ENCODE data around the gene COPG2.

Gene COPG2

DNA sequence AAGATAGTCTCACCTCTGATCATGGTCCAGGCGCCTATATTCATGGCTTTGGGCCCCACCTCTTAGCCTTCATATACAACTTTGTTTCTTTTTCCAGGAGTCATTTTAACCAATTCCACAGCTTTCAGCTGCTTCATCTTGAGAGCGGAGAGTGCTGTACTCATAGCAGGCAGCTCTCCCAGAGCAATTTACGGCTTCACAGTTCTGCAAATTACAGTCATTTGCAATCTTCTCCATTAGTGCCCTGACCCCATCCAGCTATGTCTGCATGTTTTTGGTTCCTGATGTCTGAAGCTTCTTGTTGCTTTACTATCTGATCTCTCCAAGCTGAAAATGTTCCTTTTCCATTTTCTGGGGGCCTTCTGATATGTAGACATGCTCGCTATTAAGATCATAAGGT is 194.7 kb downstream of the COPG2 start:
- H3K27ac ChIP-seq = no peak overlapping the region
- H3K9me3 ChIP-seq = no peaks in the 10 kb centered on the region
- H3K27me3 ChIP-seq = no peaks in the 10 kb centered on the region
- H3K4me3 ChIP-seq (ENCODE audit: low read depth in 1 of 2, low read length in 1 of 2) = no peak overlapping the region
- TF ChIP-seq, protein P1, sequence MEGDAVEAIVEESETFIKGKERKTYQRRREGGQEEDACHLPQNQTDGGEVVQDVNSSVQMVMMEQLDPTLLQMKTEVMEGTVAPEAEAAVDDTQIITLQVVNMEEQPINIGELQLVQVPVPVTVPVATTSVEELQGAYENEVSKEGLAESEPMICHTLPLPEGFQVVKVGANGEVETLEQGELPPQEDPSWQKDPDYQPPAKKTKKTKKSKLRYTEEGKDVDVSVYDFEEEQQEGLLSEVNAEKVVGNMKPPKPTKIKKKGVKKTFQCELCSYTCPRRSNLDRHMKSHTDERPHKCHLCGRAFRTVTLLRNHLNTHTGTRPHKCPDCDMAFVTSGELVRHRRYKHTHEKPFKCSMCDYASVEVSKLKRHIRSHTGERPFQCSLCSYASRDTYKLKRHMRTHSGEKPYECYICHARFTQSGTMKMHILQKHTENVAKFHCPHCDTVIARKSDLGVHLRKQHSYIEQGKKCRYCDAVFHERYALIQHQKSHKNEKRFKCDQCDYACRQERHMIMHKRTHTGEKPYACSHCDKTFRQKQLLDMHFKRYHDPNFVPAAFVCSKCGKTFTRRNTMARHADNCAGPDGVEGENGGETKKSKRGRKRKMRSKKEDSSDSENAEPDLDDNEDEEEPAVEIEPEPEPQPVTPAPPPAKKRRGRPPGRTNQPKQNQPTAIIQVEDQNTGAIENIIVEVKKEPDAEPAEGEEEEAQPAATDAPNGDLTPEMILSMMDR (IDR thresholded peaks at IDR 0.05) = no peak
- peaks cover 10 to 14% of the 10 kb centered on the region in 2 experiments for H3K4me1 ChIP-seq (ENCODE audit: control insufficient read depth in 1 of 2, insufficient read depth in 1 of 2, low read depth in 1 of 2, low read length in 1 of 2)
- no peaks in the 10 kb centered on the region for H3K36me3 ChIP-seq

DNA sequence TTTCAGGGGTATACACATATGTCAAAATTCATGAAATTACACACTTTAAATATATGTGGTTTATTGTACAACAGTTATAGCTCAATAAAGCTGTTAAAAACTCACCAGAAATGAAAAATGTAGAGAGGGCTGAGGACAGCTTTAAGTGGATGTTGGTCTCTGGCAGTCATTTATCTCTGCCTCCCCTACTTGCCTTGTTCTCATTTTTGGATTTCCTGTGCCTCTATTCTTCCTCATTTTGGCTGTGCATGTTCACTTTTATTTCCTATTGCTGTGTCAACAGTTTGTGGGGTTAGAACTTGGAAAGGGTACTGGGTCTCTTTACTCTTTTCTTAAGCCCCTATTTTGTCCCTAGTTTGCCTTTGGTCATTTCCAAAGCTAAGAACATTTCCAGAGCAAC is 195.3 kb downstream of the COPG2 start:
- Histone ChIP-seq H3K36me3 (no peaks in the 10 kb centered on the region), H3K4me1 (ENCODE audit: control insufficient read depth in 1 of 2, insufficient read depth in 1 of 2, low read depth in 1 of 2, low read length in 1 of 2) (peaks cover 10 to 14% of the 10 kb centered on the region in 2 experiments), H3K9me3 (no peaks in the 10 kb centered on the region), H3K4me3 (ENCODE audit: low read depth in 1 of 2, low read length in 1 of 2) (no peak overlapping the region), H3K27ac (no peak overlapping the region), H3K27me3 (no peaks in the 10 kb centered on the region)
- TF ChIP-seq, protein P1 (IDR thresholded peaks at IDR 0.05) = no peak

DNA sequence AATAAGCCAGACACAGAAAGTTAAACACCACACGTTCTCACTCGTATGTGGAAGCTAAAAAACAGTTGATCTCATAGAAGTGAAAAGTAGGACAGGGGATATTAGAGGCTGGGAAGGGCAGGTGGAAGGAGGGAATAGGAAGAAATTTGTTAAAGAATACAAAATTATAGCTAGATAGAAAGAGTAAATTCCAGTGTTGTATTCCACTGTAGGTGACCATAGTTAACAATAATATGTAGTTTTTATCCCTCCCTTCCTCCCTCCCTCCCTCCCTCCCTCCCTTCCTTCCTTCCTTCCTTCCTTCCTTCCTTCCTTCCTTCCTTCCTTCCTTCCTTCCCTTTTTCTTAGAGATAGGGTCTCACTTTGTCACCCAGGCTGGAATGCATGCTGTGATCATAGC is 196.6 kb downstream of the COPG2 start:
- H3K4me3 ChIP-seq (ENCODE audit: low read depth in 1 of 2, low read length in 1 of 2) = no peak overlapping the region
- peaks cover 10 to 14% of the 10 kb centered on the region in 2 experiments for H3K4me1 ChIP-seq (ENCODE audit: control insufficient read depth in 1 of 2, insufficient read depth in 1 of 2, low read depth in 1 of 2, low read length in 1 of 2)
- no peak overlapping the region for H3K27ac ChIP-seq
- no peaks in the 10 kb centered on the region for H3K9me3 ChIP-seq
- H3K36me3 ChIP-seq = no peaks in the 10 kb centered on the region
- TF ChIP-seq, protein P1 (IDR thresholded peaks at IDR 0.05) = no peak
- H3K27me3 ChIP-seq = no peaks in the 10 kb centered on the region

DNA sequence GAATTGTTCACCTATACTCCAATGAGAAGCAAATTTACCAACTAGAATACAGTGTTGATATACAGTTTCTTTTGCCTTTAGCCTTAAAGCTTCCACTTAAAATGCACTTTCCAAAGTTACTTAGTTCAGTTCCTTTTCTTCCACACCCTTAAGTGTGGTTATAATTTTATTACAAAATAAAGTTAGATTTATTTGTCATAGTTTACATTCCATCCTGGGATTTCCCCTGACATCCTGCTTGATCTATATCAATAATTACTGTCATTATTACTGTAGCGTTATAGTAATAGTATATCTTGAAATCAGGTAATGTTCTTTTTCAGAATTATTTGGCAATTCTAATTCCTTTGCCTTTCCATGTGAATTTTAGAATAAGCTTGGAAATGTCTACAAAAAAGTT is 199.9 kb downstream of the COPG2 start:
- Histone ChIP-seq H3K36me3 (no peaks in the 10 kb centered on the region), H3K4me1 (ENCODE audit: control insufficient read depth in 1 of 2, insufficient read depth in 1 of 2, low read depth in 1 of 2, low read length in 1 of 2) (peaks cover 7 to 10% of the 10 kb centered on the region in 2 experiments), H3K27ac (no peak overlapping the region), H3K9me3 (no peaks in the 10 kb centered on the region), H3K4me3 (ENCODE audit: low read depth in 1 of 2, low read length in 1 of 2) (no peak overlapping the region), H3K27me3 (no peaks in the 10 kb centered on the region)
- TF ChIP-seq, protein P1 (IDR thresholded peaks at IDR 0.05) = no peak

DNA sequence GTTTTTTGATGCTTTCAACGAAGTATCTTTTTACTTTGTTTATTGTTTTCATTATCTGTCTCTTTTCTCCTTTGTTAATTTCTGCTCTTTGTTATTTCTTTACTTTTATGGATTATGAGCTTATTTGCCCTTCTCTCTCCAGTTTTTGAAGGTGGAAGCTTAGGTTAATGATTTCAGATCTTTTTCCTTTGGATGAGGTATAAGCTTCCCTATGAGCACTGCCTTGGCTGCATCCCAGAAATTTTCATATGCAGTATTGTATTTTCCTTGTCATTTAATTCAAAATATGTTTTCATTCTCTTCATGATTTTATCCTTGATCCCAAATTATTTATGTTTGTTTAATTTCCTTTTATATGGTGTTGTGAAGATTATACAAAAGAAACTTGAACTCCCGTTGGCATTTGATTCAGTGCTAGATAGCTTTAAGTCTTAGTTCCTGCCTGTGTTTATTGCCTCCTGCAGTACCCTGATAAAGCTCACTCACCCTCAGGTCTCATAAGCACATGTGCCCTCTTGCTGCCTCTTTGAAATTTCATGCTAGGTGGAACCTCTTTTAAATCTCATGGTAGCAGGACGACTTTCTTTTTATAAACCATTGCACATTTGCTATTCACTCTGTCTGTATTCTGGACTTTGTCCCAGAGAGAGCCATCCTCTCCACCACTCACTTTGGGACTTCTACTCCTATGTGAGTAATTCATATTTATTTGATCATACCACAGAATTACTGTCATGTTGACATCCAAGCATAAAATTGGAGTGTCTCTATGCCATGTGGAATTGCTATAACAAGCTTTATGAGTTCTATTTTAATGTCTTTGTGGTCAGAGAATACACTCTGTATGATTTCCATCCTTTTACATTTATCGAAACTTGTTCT is 204.8 kb downstream of the COPG2 start:
- Histone ChIP-seq H3K36me3 (no peaks in the 10 kb centered on the region), H3K27me3 (no peaks in the 10 kb centered on the region), H3K4me1 (ENCODE audit: control insufficient read depth in 1 of 2, insufficient read depth in 1 of 2, low read depth in 1 of 2, low read length in 1 of 2) (no peaks in the 10 kb centered on the region), H3K4me3 (ENCODE audit: low read depth in 1 of 2, low read length in 1 of 2) (no peak overlapping the region), H3K9me3 (no peaks in the 10 kb centered on the region), H3K27ac (no peak overlapping the region)
- TF ChIP-seq, protein P1 (IDR thresholded peaks at IDR 0.05) = no peak
